ENCODE data around the gene SHMT2.

SHMT2 gene

GRCh38 chr12:57241402-57242310, 12.1 kb downstream of the SHMT2 start:
- no peak for DNase-seq

GRCh38 chr12:57242329-57242690, 12.8 kb downstream of the SHMT2 start:
- DNase-seq, result peak; percentile 77

GRCh38 chr12:57242691-57243454, 13.4 kb downstream of the SHMT2 start:
- peak; percentile 89 for DNase-seq

GRCh38 chr12:57243521-57244311, 14.2 kb downstream of the SHMT2 start:
- peak; percentile 80 for DNase-seq

- no peak for DNase-seq
Measured at GRCh38 chr12:57244312-57244696, 14.8 kb downstream of the SHMT2 start.

- no peak for DNase-seq
Measured at GRCh38 chr12:57247041-57247440, 17.5 kb downstream of the SHMT2 start.

- no peak for DNase-seq
Measured at GRCh38 chr12:57248934-57249742, 19.6 kb downstream of the SHMT2 start.

GRCh38 chr12:57250541-57250940, 21.0 kb downstream of the SHMT2 start:
- no peak for DNase-seq

- DNase-seq, result no peak
Measured at GRCh38 chr12:57250956-57251355, 21.4 kb downstream of the SHMT2 start, which contains the start of gene STAC3. STAC3 (minus strand) TSS chr12:57251187; CDS start chr12:57249636, 1,551 bp downstream.

GRCh38 chr12:57254506-57255280, 25.2 kb downstream of the SHMT2 start:
- no peak for DNase-seq

- DNase-seq, result no peak
Measured at GRCh38 chr12:57255916-57256315, 26.4 kb downstream of the SHMT2 start.

- no peak for DNase-seq
Measured at GRCh38 chr12:57258977-57259970, 29.8 kb downstream of the SHMT2 start.

GRCh38 chr12:57260366-57260765, 30.9 kb downstream of the SHMT2 start:
- no peak for DNase-seq

GRCh38 chr12:57261428-57261865, 31.9 kb downstream of the SHMT2 start:
- peak; percentile 64 for DNase-seq

- DNase-seq, result no peak
Measured at GRCh38 chr12:57262126-57262822, 32.8 kb downstream of the SHMT2 start.

- no peak for DNase-seq
Measured at GRCh38 chr12:57263096-57263495, 33.6 kb downstream of the SHMT2 start.

GRCh38 chr12:57266681-57267080, 37.2 kb downstream of the SHMT2 start:
- no peak for DNase-seq

- no peak for DNase-seq
Measured at GRCh38 chr12:57268264-57268663, 38.8 kb downstream of the SHMT2 start.

GRCh38 chr12:57270966-57271470, 41.5 kb downstream of the SHMT2 start:
- DNase-seq, result no peak

All from COR-L47 (cell line).